Heart left ventricle (tissue), 13 donors: ENCODE data around the gene NFKB2.

Source experiments
- CTCF ChIP-seq, 12 donors: fragments of 200-600 bp; sonication (generic) in 4 of 12; IDR thresholded peaks; one replicate each; pipeline versions ENCODE4 v1.5.0 to v1.8.0; 2018 to 2022; ENCODE audit warnings: antibody characterized with exemption in 12 of 12, mild to moderate bottlenecking in 5 of 12
- POLR2A ChIP-seq, 2 donors: fragments of 450-650 bp; IDR thresholded peaks; one replicate each; pipeline ENCODE4 v1.6.1; 2017; ENCODE audit warnings: antibody characterized with exemption in 2 of 2, mild to moderate bottlenecking in 2 of 2, moderate library complexity in 2 of 2
- donor health status: ischemic (EF 13 %, LVEDD 7.1; RV severe dilation, severe dysfunction).
- donor health status: DM: no; HTN: yes; CAD: no.
- donor health status: DM: no; HTN: no; CAD: no.
- donor health status: ischemic (EF 25% LVEDD 6.9; RV normal size, moderate dysfunction).
- donor health status: ischemic (EF 25% LVEDD 5.7; RV mildly dilated, moderate dysfunction).
- donor health status: ischemic (EF 35%, LVEDD 5.7; RV mildly dilated, moderate dysfunction).
- donor health status: nonischemic (EF 11% LVEDD 7.7; RV severe dilation, severe dysfunction).
- donor health status: DM: yes; HTN: yes; CAD: no.
- donor health status: PGD.
- donor health status: ischemic (EF 29% LVEDD 5.4; RV normal size, mild dysfunction).
- donor health status: nonischemic (EF 23%, LVEDD 6.1; RV moderate dilation, normal function).

GRCh38 chr10:102431452-102432124 lies 36.1 kb downstream of the NFKB2 start:
- no peak for TF ChIP-seq POLR2A (IDR thresholded peaks at IDR 0.05)
- TF ChIP-seq CTCF (IDR thresholded peaks at IDR 0.05) = no peak
